GM19351 (cell line): ENCODE results near the gene POC1B.
A peak's percentile ranks its signal among the peaks of the same experiment; 100 is the strongest.

Experiments
- ATAC-seq: cut with Tn5 transposase; IDR thresholded peaks from one replicate; pipeline ENCODE4 v1.9.1; 2021; ENCODE audit warnings: mild to moderate bottlenecking, moderate library complexity; ENCODE audit not compliant: unreplicated experiment

Gene POC1B

GRCh38 chr12:89539426-89540223, 13.8 kb upstream of the POC1B start:
- peak; percentile 68 for ATAC-seq

DNA sequence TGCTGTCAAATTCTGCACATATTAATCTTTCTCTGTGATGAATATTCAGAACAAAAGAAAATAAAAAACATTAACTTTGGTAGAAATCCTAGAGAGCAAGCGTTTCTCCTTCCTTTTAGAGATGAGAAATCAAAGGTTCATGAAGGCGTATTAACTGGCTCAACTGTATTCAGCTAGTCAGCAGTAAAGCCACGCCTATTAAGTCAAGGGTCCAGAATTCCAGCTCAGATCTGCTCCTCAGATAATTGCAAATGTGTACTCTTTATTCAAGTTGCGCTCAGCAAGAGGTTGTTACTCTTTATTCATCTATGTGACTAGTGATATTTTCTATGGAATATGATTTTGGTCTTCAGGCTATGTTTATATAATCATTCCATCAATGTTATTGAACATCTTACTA, 13.1 kb upstream of the POC1B start:
- ATAC-seq, result no peak

- no peak for ATAC-seq
These were observed 11.5 kb upstream of the POC1B start for GRCh38 chr12:89537389-89537788.

DNA sequence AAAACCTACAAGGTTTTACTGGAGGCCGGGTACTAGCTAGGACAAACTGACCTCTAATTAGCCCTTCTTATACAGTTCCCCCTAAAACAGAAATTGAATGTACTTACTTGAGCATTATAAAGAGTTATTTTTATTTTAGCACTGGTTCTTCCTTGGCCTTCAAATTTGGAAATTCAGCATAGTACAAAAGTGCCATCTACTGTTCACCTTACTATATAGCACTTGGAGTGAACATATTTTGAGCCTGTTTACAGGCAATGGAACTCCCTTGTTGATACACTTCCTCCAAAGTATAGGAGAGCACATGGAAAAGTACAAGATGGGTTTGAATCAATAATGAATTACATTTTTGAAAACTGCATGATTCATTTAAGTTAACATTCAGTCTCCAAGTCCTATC, 3.9 kb upstream of the POC1B start:
- ATAC-seq, result peak; percentile 21

DNA sequence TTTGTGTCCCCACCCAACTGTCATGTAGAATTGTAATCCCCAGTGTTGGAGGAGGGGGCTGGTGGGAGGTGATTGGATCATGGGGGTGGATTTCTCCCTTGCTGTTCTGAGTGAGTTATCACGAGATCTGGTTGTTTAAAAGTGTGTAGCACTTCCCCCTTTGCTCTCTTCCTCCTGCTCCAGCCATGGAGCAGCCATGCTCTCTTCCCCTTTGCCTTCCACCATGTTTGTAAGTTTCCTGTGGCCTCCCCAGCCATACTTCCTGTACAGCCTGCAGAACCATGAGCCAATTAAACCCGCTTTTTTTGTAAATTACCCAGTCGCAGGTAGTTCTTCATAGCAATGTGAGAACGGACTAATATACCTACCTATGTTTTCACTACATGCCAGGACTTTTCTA, 2.6 kb upstream of the POC1B start:
- no peak for ATAC-seq

DNA sequence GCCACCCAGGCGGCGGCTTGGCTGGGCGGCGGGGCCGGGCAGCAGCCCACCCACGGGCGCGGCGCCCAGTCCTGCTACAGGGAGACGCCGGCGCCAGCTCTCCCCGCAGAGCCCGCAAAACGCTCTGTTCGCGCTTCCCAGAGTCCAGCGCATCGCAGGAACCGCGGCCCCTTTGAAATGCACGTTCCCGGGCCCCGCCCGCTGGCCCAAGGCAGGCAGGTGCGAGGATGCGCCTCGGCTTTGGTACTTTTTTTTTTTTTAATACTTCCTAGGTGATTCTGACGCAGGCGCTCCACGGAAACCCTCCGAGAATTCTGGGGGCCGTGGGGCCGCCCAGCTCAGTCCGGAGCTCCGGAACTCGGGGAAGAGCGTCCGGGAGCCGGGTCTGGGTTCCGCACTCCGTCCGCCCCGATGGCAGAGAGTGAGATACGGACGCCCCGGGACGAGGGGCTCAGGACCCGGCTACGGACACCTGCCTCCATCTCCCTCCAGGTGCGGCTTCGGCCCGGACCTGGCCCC, 483 bp downstream of the POC1B start:
- ATAC-seq, result peak; percentile 29

- ATAC-seq, result peak; percentile 64
These were observed 1.1 kb downstream of the POC1B start, which contains the start of gene GALNT4 for GRCh38 chr12:89524541-89525304. GALNT4 (minus strand) TSS chr12:89524796; CDS start chr12:89524549, 247 bp downstream.

DNA sequence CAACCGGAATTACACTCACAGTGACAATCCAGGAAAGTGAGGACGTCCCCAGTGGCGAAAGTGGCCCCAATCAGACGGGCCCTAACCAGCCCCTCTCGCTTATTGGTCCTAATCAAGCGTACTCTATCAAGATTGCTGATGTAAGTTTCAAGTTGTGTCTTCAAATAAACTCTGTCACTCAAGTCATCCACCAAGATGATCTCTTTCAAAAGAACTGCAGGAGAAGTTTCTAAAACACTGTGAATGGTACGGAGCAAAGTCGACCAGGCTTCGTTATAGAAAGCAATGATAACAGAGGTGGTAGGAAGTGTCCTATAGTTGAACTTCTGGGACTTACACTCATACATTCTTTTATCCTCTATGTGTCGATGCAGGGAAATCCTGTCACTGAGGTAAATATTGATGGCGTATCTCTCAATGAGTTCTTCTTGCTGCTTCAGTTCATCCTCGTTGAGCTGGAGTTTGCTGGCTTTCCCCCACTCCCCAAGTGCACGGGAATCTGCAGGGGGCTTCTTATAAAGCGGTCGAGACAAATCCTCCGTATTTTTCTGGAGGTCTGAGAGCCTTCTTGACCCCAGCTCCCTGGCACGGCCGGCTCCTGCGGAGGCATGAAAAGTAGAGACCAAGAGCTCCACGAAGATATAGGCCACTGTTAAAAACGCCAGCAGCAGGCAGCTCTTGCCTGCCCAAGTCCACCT, 1.9 kb downstream of the POC1B start:
- ATAC-seq, result no peak

DNA sequence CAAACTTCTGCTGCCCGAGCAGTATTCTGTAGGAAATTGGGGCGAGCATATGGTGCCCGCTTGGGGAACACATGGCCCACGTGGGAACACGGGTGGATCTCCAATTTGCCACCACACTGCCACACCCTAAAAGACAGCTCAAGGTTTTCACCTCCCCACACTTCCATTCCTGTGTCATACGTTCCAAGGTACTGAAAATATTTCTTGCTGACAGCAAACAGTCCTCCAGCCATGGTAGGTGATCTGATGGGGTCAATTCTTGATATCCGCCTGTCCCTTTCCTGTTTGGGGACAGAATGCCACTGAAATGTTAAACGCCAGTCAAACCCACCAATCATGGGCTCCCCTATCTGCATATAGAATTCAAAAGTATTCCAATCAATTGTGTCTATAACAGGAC, 2.5 kb downstream of the POC1B start:
- no peak for ATAC-seq

DNA sequence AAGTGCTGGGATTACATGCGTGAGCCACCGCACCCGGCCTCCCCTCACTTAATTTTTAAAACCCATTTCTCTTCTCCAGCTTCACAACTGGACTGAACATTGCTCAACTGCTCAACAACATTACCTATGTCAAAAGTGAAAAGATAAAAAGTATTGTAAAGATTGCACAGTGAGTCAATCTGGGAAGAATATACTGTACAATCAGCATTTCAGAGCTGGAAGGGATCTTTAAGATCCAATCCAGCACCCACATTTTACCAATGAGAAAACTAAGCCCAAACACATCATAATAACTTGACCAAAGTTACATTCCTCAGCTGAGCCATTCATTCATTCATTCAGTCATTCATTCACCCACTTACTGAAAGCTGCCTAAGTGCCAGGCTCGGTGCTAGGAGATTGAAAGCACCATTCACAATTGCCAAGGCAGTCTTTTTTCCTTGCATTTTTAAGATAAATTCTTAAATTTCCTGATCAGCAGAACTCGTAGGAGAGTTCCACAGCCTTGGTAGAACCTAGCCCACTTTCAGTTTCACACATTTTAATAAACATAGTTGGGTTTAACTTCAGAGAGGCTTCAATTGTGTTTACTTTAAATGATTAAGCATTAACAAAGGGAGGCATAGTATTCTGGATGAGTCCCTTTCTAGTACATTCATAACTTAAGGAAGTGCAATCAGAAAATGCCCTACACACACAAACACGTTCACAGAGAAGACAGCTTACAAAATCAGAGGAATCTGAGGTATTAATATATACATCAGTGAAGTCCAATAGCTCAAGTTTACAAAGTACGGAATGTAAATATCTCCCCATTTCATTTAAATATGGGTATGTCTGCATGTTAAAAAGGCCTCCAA, 4.3 kb downstream of the POC1B start:
- no peak for ATAC-seq

- no peak for ATAC-seq
These were observed 8.1 kb downstream of the POC1B start for GRCh38 chr12:89517720-89518119.

DNA sequence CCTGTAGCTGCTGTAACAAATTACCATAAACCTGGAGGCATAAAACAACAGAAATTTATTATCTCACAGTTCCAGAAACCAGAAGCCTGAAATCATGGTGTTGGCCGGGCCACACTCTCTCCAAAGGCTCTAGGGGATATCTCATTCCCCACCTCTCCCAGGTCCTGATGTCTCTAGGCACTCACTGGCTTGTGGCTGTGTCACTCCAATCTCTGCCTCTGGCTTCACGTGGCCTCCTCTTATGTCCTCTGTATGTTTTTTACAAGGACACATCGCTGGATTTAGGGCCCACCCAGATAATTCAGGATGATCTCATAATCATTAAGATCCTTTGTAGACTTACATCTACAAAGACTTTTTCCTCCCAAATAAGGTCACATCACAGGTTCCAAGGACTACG, 9.2 kb downstream of the POC1B start:
- ATAC-seq, result no peak

DNA sequence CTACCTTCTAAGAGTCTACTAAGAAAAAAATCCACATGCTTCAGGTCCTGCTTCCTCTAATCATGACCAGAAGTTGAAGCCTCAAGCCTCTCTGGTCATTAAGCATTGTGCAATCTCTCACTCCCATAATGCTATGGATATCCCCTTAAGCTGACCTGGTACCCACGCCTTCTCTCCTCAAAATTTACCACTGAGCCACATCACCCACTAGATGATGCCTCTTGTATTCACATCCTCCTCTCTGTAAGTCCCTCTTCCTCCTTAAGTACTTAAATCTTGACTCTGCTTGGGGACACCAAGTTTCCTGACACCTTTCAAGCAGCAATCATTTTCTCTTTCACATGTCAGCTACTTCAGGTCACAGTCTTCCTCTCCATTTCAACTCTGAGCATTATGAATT, 11.1 kb downstream of the POC1B start:
- peak; percentile 84 for ATAC-seq

DNA sequence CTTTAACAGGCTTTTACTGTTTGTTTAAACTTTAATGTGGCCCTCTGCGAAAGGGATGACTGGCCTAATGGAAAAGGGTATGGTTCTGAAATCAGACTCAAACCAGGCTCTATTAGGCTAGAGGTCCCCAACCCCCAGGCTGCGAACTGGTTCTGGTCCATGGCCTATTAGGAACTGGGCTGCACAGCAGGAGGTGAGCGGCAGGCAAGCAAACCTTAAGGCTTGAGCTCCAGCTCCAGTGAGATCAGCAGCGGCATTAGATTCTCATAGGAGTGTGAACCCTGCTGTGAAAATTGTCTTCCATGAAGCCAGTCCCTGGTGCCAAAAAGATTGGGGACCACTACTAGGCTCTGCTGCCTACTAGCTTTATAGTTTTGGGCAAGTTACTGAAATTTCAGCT, 12.3 kb downstream of the POC1B start:
- ATAC-seq, result no peak

DNA sequence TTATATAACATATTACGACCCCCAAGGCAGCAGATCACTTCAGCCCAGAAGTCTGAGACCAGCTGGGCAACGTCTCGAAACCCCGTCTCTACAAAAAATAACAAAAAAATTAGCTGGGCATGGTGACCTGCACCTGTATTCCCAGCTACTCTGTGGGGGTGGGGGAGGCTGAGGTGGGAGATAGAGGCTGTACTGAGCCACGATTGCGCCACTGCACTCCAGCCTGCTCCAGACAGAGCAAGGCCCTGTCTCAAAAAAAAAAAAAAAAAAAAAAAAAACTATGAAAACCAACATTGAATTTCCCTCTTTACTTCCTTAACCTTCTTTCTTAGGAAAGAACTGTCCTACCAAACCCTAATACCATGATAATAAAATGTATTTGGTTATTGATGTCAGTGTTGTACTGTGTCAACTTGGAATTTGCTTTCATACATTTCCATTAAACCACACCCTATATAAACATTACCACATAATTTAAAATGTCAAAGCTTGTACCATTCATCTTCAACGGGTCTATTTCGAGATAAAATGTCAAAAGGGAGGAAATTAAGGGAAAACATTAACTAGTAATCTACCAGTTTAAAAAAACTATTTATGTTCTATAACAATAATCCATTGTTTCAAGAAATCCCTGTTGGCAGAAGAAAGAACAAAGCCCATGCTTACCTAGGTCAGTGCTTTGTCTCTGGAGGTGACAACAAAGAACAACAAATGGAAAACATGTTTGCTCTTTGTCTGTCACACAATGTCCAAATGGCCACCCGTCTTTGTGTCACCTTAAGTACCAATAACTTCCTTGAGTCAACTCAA, 18.6 kb downstream of the POC1B start:
- no peak for ATAC-seq

DNA sequence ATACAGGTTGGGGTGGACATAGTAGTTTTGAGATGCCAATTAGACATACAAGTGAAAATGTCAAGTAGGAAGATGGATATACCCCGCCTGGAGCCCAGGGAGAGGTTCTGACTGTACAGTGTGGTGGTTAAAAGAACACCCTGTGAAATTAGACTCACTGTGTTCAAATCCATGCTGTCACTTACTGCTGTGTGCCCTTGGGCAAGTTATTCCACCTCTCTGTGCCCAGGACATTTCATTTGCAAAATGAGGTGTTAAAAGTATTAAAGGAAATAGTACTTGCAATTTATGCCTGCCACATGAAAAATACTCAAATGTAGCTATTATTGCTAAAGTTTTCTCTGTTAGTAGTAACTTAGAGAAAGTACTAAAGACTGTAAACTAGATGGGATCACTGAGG, 19.8 kb downstream of the POC1B start:
- no peak for ATAC-seq

GRCh38 chr12:89504560-89505346, 21.1 kb downstream of the POC1B start:
- ATAC-seq, result no peak

DNA sequence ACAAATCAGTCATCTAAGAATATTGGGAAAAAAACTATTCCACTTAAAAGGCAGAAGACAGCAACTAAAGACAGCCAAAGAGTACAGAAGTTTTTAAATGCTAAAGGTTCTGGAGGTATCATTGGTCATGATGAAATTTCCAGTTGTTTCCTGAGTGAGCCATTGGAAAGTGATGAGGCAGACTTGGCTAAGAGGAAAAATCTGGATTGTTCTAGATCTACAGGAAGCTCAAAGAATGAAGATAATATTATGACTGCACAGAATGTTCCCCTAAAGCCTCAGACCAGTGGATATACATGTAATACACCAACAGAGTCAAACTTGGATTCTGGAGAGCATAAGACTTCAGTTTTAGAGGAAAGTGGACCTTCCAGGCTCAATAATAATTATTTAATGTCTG, 24.1 kb downstream of the POC1B start:
- no peak for ATAC-seq

- ATAC-seq, result no peak
These were observed 26.0 kb downstream of the POC1B start for GRCh38 chr12:89499857-89500256.
